Neural cell (in vitro differentiated cells): ENCODE measurements around the gene CCDC69.

Experiments used
- EZH2 ChIP-seq: fragments of 200-600, 300-800 bp; shearing (Covaris generic), sonication (generic); IDR thresholded peaks from 2 replicates; pipeline ENCODE4 v1.6.1; 2014; ENCODE audit warnings: antibody characterized with exemption, low read length, borderline replicate concordance, mild to moderate bottlenecking; ENCODE audit not compliant: insufficient read depth, poor library complexity, severe bottlenecking
- POLR2AphosphoS5 ChIP-seq: IDR thresholded peaks from 2 replicates; pipeline ENCODE4 v1.6.1; 2012

DNA sequence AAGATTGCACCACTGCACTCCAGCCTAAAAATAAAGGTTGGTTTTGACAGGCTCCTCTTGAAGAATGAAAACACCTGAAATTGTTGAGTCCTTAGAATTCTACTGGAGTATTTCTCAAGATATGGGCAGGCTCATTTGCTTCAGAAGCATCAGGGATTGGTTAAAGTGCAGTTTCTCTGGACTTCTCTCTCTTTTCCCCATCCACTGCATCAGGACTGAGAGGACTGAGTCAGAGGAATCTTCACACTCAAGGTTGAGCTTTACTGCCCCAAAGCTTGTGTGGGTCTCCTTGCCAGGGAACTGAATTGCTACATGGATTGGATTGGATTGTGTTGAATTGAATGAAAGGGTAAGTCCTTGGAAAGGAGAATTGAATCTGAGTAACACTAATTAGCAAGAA lies 7.5 kb upstream of the CCDC69 start:
- TF ChIP-seq POLR2AphosphoS5 (no peak), EZH2 (no peak)
